Osteoblast (primary cell): ENCODE measurements around the gene ATF3. TPM values are rescaled to one million over a fixed set of nuclear protein-coding genes. Genes with fewer than 3 reads are reported as not detected.
A peak's percentile ranks its signal among the peaks of the same experiment; 100 is the strongest.

Experiments
- DNase-seq: peaks from one replicate; pipeline ENCODE4 v3.0.0; 2011; ENCODE audit warnings: low spot score, mixed read lengths; ENCODE audit not compliant: insufficient read length; ENCODE audit errors: missing footprints
- H2AFZ ChIP-seq: 2 replicates; pipeline ENCODE4 v1.6.0; 2011; ENCODE audit warnings: mild to moderate bottlenecking, low read length
- H3K27ac ChIP-seq: 2 replicates; pipeline ENCODE4 v1.5.1; 2011; ENCODE audit warnings: mild to moderate bottlenecking, low read depth, low read length, moderate library complexity
- H3K27me3 ChIP-seq: 2 replicates; pipeline ENCODE4 v1.6.0; 2012; ENCODE audit warnings: mild to moderate bottlenecking, control low read depth, inconsistent platforms, low read length, moderate library complexity; ENCODE audit not compliant: insufficient read depth
- H3K36me3 ChIP-seq: 2 replicates; pipeline ENCODE4 v1.5.1; 2011; ENCODE audit warnings: mild to moderate bottlenecking, low read length, control low read depth, moderate library complexity; ENCODE audit not compliant: insufficient read depth
- H3K4me1 ChIP-seq: 2 replicates; pipeline ENCODE4 v1.5.1; 2011; ENCODE audit warnings: mild to moderate bottlenecking, low read length, control low read depth, moderate library complexity; ENCODE audit not compliant: insufficient read depth
- H3K4me2 ChIP-seq: 2 replicates; pipeline ENCODE4 v1.6.0; 2011; ENCODE audit warnings: mild to moderate bottlenecking, low read length; ENCODE audit not compliant: insufficient read depth
- H3K4me3 ChIP-seq: fragments of 200-600 bp; sonication (generic); 3 replicates; pipeline ENCODE4 v1.5.1; 2012; ENCODE audit warnings: mild to moderate bottlenecking, low read length, inconsistent platforms; ENCODE audit not compliant: insufficient read depth
- H3K79me2 ChIP-seq: 2 replicates; pipeline ENCODE4 v1.6.0; 2012; ENCODE audit warnings: mild to moderate bottlenecking, low read length, control low read depth, inconsistent platforms; ENCODE audit not compliant: insufficient read depth
- H3K9me3 ChIP-seq: 2 replicates; pipeline ENCODE4 v1.5.1; 2011; ENCODE audit warnings: low read depth, low read length, control low read depth
- H4K20me1 ChIP-seq: 2 replicates; pipeline ENCODE4 v1.6.0; 2012; ENCODE audit warnings: mild to moderate bottlenecking, low read length, control low read depth; ENCODE audit not compliant: insufficient read depth
- total RNA-seq: library from RNA; depleted of rRNA; stranded (reverse); fragments of >200 nt; gene quantifications from 2 replicates; pipeline ENCODE4 v1.2.3, GENCODE V29; 2012
- TF ChIP-seq, protein P1 (sequence below): IDR thresholded peaks from 2 replicates; pipeline ENCODE4 v1.5.1; 2011; ENCODE audit warnings: mild to moderate bottlenecking, low read depth, low read length, moderate library complexity; ENCODE audit errors: extremely low read depth

Gene ATF3
- total RNA-seq, 1 donor: 3.6 TPM

DNA sequence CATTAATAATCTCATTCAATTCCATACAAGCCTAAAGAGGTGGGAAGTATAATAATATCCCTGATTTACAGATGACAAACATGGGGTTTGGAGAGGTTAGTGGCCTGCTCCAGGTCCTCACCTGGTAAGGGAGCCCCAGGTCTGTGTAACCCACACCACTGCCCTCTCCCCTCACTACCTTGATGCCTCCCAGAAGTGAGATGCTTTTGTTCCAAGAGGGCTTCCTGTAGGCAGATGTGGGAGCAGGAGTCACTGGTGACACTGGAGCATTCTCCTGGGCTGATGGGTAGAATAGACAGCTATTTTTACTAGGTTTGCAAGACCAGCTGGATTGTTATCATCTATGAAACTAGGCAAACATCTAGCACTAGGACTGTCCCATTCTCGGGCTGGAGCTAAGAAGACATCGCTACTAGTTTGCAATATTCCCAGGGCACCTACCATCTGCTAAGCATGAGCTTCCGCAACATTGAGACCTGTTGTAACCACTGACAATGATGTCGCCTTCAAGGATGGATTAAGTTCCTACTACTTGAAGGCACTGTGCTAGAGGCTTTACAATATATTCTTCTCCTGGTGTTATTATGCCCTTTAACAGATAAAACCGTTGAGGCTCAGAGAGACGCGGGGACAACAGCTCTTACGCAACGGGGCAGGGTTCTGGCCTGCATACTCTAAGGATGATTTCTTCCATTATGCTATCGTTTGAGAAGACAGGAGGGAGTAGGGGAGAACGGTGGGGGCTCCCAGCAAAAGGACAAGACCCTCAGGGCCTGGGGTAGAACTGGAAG lies 56.0 kb downstream of the ATF3 start:
- H3K4me2 ChIP-seq: peak overlapping the region; percentile 85
- H4K20me1 ChIP-seq: no peaks in the 10 kb centered on the region
- H3K36me3 ChIP-seq: no peaks in the 10 kb centered on the region
- TF ChIP-seq, protein P1, sequence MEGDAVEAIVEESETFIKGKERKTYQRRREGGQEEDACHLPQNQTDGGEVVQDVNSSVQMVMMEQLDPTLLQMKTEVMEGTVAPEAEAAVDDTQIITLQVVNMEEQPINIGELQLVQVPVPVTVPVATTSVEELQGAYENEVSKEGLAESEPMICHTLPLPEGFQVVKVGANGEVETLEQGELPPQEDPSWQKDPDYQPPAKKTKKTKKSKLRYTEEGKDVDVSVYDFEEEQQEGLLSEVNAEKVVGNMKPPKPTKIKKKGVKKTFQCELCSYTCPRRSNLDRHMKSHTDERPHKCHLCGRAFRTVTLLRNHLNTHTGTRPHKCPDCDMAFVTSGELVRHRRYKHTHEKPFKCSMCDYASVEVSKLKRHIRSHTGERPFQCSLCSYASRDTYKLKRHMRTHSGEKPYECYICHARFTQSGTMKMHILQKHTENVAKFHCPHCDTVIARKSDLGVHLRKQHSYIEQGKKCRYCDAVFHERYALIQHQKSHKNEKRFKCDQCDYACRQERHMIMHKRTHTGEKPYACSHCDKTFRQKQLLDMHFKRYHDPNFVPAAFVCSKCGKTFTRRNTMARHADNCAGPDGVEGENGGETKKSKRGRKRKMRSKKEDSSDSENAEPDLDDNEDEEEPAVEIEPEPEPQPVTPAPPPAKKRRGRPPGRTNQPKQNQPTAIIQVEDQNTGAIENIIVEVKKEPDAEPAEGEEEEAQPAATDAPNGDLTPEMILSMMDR: no peak
- H3K4me3 ChIP-seq: no peak overlapping the region
- no peak overlapping the region for H2AFZ ChIP-seq
- peaks cover 24% of the 10 kb centered on the region for H3K4me1 ChIP-seq
- H3K27ac ChIP-seq: no peak overlapping the region
- no peak for DNase-seq
- no peaks in the 10 kb centered on the region for H3K79me2 ChIP-seq
- no peaks in the 10 kb centered on the region for H3K9me3 ChIP-seq
- no peaks in the 10 kb centered on the region for H3K27me3 ChIP-seq

DNA sequence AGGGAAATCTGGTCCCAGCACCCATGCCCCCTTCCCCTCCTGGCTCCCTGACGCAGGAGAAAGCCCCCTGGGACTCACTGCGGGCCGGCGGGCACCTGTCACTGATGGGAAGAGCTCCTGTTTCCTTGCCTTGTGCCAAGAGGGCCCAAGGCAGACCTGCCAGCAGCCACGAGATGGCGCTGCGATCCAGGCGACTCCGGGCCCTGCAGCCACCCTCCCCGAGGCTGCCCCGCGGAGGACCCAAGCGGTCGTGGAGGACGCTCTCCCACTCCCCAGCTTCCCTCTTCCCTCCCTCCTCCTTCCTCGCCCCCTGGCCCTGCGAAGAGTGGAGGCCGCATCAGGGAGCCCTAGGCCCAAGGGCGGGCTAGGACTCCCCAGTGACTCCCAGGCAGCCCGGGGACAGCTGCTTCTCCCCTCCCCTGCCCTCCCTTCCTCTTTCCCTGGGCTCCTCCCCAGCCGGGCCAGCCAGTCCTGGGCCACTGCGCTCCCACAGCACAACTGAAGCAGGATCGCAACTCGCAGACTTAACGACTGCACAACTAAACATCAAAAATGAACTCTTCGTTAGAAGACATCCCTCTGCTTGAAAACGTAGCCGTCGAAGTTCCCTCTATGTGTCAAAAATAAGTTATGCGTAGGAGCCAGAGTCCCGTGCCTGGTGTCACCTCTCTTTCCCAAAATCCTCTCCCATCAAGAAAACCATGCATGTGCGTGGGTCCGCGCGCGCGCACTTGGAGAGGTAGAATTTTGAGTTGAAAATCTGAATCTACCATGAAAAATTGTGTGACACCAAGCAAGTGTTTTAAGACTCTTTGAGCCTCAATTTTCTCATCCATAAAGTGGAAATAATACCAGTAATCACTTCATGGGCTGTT lies 56.9 kb downstream of the ATF3 start:
- H3K4me2 ChIP-seq: peak overlapping the region; percentile 85
- DNase-seq: peak; percentile 95
- H3K9me3 ChIP-seq: no peaks in the 10 kb centered on the region
- H3K4me1 ChIP-seq: peaks cover 24% of the 10 kb centered on the region
- no peaks in the 10 kb centered on the region for H4K20me1 ChIP-seq
- H3K27ac ChIP-seq: peak overlapping the region; percentile 68
- no peaks in the 10 kb centered on the region for H3K36me3 ChIP-seq
- H3K79me2 ChIP-seq: no peaks in the 10 kb centered on the region
- TF ChIP-seq, protein P1: peak; percentile 82
- peak overlapping the region; percentile 71 for H2AFZ ChIP-seq
- no peaks in the 10 kb centered on the region for H3K27me3 ChIP-seq
- peak overlapping the region; percentile 72 for H3K4me3 ChIP-seq

DNA sequence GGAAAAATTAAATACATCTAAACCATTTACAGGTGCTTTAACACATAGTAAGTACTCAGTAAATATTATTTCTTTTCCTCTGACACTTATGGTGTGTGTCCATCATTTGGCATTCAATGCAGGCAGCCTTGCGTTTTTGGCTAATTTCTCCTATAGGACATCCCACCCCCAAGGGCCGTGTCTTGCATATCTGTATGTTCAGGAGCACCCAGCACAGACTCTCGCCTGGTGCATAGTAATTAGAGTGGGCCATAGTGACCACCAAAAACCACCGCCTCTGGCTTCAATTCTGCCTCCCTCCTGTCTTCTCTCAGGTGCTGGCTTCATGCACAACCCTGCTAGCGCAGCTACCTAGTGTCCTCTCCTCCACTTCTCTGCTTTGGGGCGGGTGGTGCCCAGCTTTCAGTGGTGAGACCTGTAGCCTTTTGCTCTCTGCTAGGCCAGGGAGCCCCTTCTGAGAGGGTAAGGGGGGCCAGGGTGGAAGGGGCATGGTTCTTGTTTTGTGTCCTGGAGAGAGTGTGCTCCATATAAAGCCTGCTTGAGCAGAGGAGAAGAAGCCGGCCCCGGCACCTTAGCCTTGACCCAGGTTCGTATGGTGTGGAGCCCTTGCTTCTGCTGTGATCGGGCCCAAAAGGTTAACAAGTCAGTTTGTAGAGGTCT lies 57.7 kb downstream of the ATF3 start:
- Histone ChIP-seq H3K79me2 (no peaks in the 10 kb centered on the region), H3K27ac (peak overlapping the region; percentile 97), H3K4me2 (no peak overlapping the region)

More for the DNA sequence above, 57.7 kb downstream of the ATF3 start:
- TF ChIP-seq, protein P1: no peak
- Histone ChIP-seq H3K9me3 (no peaks in the 10 kb centered on the region), H3K4me1 (peaks cover 30% of the 10 kb centered on the region), H4K20me1 (no peaks in the 10 kb centered on the region), H2AFZ (no peak overlapping the region), H3K4me3 (no peak overlapping the region), H3K27me3 (no peaks in the 10 kb centered on the region), H3K36me3 (no peaks in the 10 kb centered on the region)
- no peak for DNase-seq
